ENCODE results near the gene ANO9. TPM values are rescaled to one million over a fixed set of nuclear protein-coding genes. Genes with fewer than 3 reads are reported as not detected.

Gene ANO9
- total RNA-seq, 1 experiment from 2014 or later: 16.6 TPM

DNA sequence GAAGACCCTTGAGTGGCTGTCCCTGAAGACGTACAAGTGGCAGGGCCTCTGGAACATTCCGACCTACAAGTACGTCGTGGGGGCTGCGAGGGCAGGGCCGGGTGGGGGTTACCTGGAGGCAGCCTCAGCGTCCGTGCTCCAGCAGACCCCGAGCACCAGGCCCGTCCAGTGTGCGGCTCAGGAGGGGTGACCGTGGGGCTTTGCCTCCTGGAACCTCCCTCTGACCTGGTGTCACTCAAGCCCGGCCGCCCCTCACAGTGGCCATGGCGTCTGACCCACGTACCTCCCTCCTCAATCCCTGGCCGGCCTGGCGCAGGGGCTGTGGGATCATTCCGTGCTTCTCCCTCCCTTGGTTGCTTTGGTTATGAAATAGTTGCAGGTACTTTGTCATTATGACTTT lies 46.8 kb upstream of the ANO9 start:
- ChIA-PET CTCF (no interaction called here), POLR2A (ENCODE audit: unreplicated experiment) (no interaction called here)
- no TSS peak for BruUV-seq (replicated peaks)
- Histone ChIP-seq H3K4me3 (ENCODE audit: low read length) (no peak overlapping the region), H3K27me3 (ENCODE audit: low read length) (no peaks in the 10 kb centered on the region), H3K9me2 (replicated peaks; ENCODE audit: low read length) (no peaks in the 10 kb centered on the region), H3F3A (ENCODE audit: low read length, unreplicated experiment) (no peaks in the 10 kb centered on the region), H3K9me3 (ENCODE audit: low read length) (no peaks in the 10 kb centered on the region), H3K27ac (ENCODE audit: low read length) (no peak overlapping the region), H3K4me1 (ENCODE audit: insufficient read depth, low read length) (no peaks in the 10 kb centered on the region), H4K20me1 (ENCODE audit: low read length) (no peaks in the 10 kb centered on the region), H3K4me2 (ENCODE audit: low read length) (no peak overlapping the region), H3K36me3 (ENCODE audit: low read depth, low read length) (no peaks in the 10 kb centered on the region), H3K79me2 (ENCODE audit: low read length) (no peaks in the 10 kb centered on the region), H2AFZ (ENCODE audit: low read length) (no peak overlapping the region), H3K9ac (ENCODE audit: low read length) (no peak overlapping the region)
- intact Hi-C loops (cut with micrococcal nuclease): no loop called here
- DNase-seq (no peak), ATAC-seq (no peak)
- TF ChIP-seq EZH2 (IDR thresholded peaks at IDR 0.05; ENCODE audit: low read length, unreplicated experiment) (no peak), EZH2phosphoT487 (IDR thresholded peaks at IDR 0.05; ENCODE audit: borderline replicate concordance, low read length) (no peak)
- TF ChIP-seq, protein P1, sequence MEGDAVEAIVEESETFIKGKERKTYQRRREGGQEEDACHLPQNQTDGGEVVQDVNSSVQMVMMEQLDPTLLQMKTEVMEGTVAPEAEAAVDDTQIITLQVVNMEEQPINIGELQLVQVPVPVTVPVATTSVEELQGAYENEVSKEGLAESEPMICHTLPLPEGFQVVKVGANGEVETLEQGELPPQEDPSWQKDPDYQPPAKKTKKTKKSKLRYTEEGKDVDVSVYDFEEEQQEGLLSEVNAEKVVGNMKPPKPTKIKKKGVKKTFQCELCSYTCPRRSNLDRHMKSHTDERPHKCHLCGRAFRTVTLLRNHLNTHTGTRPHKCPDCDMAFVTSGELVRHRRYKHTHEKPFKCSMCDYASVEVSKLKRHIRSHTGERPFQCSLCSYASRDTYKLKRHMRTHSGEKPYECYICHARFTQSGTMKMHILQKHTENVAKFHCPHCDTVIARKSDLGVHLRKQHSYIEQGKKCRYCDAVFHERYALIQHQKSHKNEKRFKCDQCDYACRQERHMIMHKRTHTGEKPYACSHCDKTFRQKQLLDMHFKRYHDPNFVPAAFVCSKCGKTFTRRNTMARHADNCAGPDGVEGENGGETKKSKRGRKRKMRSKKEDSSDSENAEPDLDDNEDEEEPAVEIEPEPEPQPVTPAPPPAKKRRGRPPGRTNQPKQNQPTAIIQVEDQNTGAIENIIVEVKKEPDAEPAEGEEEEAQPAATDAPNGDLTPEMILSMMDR (conservative IDR thresholded peaks at IDR 0.05; ENCODE audit: low read depth, low read length): no peak

DNA sequence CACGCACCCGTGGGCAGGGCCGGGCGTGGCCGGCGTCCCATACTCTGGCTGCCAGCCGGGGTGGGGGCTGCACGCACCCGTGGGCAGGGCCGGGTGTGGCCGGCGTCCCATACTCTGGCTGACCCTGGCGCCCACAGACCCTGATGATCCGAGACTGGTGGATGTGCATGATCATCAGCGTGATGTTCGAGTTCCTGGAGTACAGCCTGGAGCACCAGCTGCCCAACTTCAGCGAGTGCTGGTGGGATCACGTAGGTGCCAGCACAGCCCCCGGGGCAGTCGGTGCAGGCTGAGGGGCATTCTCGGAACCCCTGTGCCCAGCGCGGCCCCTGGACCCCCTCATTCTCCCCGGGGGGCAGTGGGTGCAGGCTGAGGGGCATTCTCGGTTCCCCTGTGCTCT lies 46.3 kb upstream of the ANO9 start:
- intact Hi-C loops (cut with micrococcal nuclease): no loop called here
- ATAC-seq (no peak), DNase-seq (no peak)
- H3K4me1 ChIP-seq (ENCODE audit: insufficient read depth, low read length): no peaks in the 10 kb centered on the region
- ChIA-PET CTCF (no interaction called here), POLR2A (ENCODE audit: unreplicated experiment) (no interaction called here)
- BruUV-seq (replicated peaks): no TSS peak
- no peak overlapping the region for H2AFZ ChIP-seq (ENCODE audit: low read length)
- no peak overlapping the region for H3K4me2 ChIP-seq (ENCODE audit: low read length)
- H3K27ac ChIP-seq (ENCODE audit: low read length): no peak overlapping the region
- H3K27me3 ChIP-seq (ENCODE audit: low read length): no peaks in the 10 kb centered on the region
- H3K9me2 ChIP-seq (replicated peaks; ENCODE audit: low read length): no peaks in the 10 kb centered on the region
- H3K9ac ChIP-seq (ENCODE audit: low read length): no peak overlapping the region
- no peaks in the 10 kb centered on the region for H4K20me1 ChIP-seq (ENCODE audit: low read length)
- no peaks in the 10 kb centered on the region for H3F3A ChIP-seq (ENCODE audit: low read length, unreplicated experiment)
- no peaks in the 10 kb centered on the region for H3K9me3 ChIP-seq (ENCODE audit: low read length)
- no peak overlapping the region for H3K4me3 ChIP-seq (ENCODE audit: low read length)
- TF ChIP-seq, protein P1 (conservative IDR thresholded peaks at IDR 0.05; ENCODE audit: low read depth, low read length): no peak
- TF ChIP-seq EZH2 (IDR thresholded peaks at IDR 0.05; ENCODE audit: low read length, unreplicated experiment) (no peak), EZH2phosphoT487 (IDR thresholded peaks at IDR 0.05; ENCODE audit: borderline replicate concordance, low read length) (no peak)
- H3K79me2 ChIP-seq (ENCODE audit: low read length): no peaks in the 10 kb centered on the region
- H3K36me3 ChIP-seq (ENCODE audit: low read depth, low read length): no peaks in the 10 kb centered on the region

DNA sequence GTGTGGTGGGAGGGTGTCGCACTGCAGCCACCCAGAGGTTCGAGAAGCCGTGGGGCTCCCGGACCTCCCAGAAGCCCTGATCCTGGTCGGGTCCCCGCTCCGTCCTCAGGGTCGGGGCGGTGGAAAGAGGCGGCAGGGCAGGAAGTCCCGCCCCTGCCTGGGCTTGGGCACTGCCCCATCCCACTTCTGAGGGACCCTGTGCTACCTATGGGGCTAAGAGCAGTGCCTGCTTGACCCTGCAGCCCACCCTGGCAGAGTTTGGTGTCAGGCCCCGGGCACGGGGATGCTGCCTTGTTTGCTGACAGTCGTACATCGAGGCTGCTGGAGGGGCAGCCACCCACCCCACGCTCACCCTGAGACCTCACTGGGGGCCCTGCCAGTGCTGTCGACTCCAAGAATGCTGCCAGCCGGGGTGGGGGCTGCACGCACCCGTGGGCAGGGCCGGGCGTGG lies 45.8 kb upstream of the ANO9 start:
- no peak overlapping the region for H3K4me3 ChIP-seq (ENCODE audit: low read length)
- no peak overlapping the region for H3K9ac ChIP-seq (ENCODE audit: low read length)
- ChIA-PET POLR2A (ENCODE audit: unreplicated experiment) (no interaction called here), CTCF (no interaction called here)
- no peak overlapping the region for H2AFZ ChIP-seq (ENCODE audit: low read length)
- no peaks in the 10 kb centered on the region for H3F3A ChIP-seq (ENCODE audit: low read length, unreplicated experiment)
- H3K4me2 ChIP-seq (ENCODE audit: low read length): no peak overlapping the region
- H3K27ac ChIP-seq (ENCODE audit: low read length): no peak overlapping the region
- no peaks in the 10 kb centered on the region for H3K4me1 ChIP-seq (ENCODE audit: insufficient read depth, low read length)
- H3K36me3 ChIP-seq (ENCODE audit: low read depth, low read length): no peaks in the 10 kb centered on the region
- TF ChIP-seq, protein P1 (conservative IDR thresholded peaks at IDR 0.05; ENCODE audit: low read depth, low read length): no peak
- no peak for TF ChIP-seq EZH2phosphoT487 (IDR thresholded peaks at IDR 0.05; ENCODE audit: borderline replicate concordance, low read length)
- TF ChIP-seq EZH2 (IDR thresholded peaks at IDR 0.05; ENCODE audit: low read length, unreplicated experiment): no peak
- intact Hi-C loops (cut with micrococcal nuclease): no loop called here
- H3K9me3 ChIP-seq (ENCODE audit: low read length): no peaks in the 10 kb centered on the region
- ATAC-seq (no peak), DNase-seq (no peak)
- no peaks in the 10 kb centered on the region for H3K79me2 ChIP-seq (ENCODE audit: low read length)
- BruUV-seq (replicated peaks): no TSS peak
- H3K27me3 ChIP-seq (ENCODE audit: low read length): no peaks in the 10 kb centered on the region
- no peaks in the 10 kb centered on the region for H3K9me2 ChIP-seq (replicated peaks; ENCODE audit: low read length)
- no peaks in the 10 kb centered on the region for H4K20me1 ChIP-seq (ENCODE audit: low read length)
